ENCODE measurements around the gene MKLN1.
"Not testable (repeated sequence)": the region's sequence is repeated elsewhere in the genome, so short reads cannot be mapped to it uniquely, and the experiment has no call there.

The MKLN1 gene

DNA sequence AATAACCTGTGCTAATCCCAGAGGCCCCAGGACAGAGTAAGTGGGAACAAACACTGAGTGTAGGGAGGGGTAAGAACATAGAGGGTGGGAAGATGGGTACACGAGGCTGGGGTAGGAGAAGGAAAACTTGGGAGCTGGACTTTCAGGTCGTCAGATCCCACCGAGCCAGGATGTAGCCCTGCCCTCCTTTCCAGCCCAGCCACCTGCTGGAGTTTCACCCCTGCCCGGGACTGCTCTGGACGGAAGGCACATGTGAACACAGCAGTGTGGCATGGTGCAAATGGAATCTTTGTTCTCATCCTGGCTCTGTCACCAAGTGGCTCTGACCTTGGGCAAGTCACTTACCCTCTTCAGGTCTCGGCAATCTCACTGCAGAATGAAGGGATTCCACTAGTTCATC lies 176.0 kb downstream of the MKLN1 start:
- DNase-seq = no peak

DNA sequence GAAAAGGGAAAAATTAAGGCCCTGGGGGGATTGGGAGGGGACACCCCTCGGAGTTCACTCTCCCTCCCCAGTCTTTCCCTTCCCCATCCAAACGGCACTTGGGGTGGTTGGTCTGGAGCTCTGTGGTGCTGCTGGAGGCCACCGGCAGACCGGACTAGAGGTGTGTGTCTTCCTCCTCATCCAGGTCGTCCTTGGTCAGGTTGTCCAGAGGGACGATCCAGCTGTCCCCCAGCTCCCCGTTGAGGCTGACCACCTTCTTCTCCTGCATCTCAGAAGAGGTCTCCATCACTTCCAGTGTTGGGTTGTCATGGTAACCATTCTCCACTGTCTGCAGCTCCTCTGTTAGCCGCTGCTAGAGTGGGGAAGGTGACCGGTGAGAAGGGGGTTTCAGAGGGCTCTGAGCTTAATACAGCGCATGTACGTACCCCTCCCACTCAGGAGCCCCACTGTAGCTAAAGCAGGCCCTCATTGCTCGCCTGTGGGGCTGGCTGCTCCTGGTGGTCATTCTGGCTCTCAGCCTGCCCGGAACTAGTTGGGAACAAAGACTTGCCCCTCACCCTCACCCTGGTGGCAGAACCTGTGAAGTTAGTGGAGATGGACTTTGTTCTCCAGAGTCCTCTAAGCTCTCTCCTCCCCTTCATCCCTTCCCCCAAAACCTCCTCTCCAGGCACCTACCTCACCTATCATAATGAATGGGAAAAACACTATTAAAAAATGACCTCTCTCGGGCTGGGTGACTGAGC lies 176.7 kb downstream of the MKLN1 start:
- DNase-seq = no peak

DNA sequence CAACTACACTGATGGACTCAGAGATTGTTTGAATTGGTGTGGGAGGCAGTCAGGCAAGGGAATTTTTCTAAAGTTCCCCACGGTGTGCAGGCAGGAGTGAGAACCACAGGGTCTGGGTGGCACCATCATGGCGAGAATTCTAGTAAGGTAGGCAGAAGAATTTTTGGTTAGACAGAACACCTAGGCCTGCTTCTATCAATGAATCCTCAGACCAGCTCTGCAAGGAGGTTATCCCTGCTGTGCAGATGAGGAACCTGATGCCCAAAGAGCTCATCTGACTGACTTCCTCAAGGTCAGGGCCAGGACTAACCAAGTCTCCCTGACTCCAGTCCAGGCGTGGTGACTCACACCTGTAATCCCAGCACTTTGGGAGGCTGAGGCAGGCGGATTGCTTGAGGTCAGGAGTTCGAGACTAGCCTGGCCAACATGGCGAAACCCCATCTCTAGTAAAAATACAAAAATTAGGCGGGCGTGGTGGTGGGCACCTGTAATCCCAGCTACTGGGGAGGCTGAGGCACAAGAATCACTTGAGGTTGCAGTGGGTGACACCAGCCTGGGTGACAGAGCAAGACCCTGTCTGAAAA lies 177.5 kb downstream of the MKLN1 start:
- DNase-seq = not testable (repeated sequence)

- no peak for DNase-seq
Measured at GRCh38 chr7:131505636-131506557, 178.2 kb downstream of the MKLN1 start.

DNA sequence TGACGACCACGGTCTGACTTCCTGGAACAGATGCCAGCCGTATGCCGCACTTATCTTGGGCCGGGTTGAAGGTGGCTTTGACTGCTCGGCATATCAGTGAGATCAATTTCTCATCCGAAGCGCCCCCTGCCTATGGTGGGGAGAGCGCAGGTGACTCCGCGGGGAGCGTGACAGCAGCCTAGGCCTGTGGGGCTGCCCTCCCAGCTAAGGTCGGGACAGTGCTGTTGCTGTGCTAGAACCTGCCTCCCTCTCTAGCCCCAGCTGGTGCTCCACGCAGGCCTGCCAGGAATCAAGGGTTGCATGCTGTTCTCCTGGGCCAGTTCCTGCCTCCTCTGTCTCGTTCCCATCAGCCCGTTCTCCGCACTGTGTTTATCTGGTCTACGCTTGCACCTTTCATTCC lies 178.9 kb downstream of the MKLN1 start:
- no peak for DNase-seq

DNA sequence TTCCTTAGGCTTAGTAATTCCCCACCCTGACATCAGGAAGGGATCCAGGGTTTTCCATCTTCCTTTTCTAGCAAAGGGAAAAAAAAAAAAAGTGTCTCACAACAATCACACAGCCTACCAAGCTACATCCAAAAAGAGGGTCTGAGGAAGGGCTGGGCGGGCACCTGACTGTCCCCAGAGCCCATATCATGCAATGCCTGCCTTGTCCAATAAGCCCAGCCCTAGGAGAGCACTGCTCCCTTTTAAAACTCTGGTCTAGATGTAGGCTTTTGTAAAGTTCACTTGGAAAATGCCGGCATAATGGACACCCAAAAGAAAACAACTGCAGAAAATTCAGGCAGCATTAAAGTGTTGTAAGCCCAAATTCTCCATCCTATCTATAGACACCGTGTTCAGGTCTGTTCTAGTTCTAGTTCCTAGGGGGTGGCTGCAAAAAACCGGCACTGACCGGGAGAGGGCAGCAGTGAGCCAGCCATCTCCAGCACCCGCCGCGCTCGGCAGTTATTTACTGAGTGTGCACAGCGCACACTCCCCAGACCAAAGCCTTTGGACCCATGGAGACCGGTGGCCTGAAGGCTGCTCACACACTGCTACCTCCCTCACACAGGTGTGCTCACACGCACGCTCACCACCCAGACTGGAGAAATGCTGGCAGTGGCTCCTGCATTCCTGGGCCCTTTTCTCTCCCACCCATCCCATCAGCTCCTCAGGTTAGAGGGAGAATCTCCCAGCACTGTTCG lies 180.1 kb downstream of the MKLN1 start:
- DNase-seq = peak; percentile 59

DNA sequence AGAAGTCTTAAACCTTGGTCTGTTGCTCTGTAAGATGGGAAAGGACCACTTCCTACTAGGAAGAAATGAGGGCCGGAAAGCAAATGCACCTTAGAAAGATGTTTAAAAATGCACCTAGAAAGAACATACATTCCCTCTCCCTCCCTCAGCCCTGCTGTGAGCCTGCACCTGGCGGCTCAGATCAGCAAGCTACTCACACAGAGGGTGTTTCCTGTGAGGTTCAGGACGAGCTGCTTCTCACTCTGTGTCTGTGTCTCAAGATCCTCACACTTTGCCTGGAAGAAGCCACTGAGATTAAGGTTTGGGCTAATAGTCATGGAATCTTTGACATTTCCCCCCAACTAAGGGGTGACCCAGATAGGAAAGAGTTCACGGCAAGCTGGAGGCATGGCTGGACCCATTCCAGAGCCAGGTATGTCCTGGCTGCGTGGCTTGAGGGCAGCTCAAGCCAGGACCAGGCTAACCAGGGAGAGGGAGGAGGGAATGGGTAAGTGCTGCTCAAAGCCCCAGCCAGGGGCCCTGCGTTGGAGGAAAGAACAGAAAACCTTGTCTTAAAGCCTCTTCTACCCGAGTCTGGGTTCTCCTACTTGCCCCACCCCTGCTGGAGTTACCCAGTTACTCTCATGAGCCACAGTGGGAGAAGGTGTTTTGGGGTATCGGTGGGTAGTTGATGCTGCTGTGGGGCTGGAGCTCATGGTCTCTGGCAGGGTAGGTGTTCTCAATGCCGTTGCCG lies 181.2 kb downstream of the MKLN1 start:
- no peak for DNase-seq

DNA sequence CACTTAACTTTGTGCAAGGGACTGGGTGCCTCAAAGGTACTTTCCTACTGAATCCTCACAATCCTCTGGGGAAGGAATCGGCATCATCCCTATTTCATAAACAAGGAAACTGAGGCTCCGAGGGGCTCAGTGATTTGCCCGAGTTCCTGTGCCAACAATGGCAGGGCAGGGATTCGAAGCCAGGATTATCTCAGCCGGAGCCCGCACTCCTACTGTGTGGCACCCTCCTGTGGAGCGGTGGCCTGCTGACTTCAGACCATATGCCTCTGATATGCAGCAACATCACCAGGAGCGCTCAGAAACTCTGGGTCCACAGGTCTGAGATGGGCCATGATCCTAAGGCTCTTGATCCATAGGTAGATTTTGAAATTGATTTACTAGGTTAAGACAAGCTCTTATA lies 182.1 kb downstream of the MKLN1 start:
- DNase-seq = no peak

GRCh38 chr7:131511071-131511470 lies 183.4 kb downstream of the MKLN1 start:
- DNase-seq = no peak

GRCh38 chr7:131511774-131512535 lies 184.3 kb downstream of the MKLN1 start:
- no peak for DNase-seq

- peak; percentile 89 for DNase-seq
Measured at GRCh38 chr7:131513245-131514061, 185.8 kb downstream of the MKLN1 start.

GRCh38 chr7:131515471-131515870 lies 187.8 kb downstream of the MKLN1 start:
- not testable (repeated sequence) for DNase-seq

DNA sequence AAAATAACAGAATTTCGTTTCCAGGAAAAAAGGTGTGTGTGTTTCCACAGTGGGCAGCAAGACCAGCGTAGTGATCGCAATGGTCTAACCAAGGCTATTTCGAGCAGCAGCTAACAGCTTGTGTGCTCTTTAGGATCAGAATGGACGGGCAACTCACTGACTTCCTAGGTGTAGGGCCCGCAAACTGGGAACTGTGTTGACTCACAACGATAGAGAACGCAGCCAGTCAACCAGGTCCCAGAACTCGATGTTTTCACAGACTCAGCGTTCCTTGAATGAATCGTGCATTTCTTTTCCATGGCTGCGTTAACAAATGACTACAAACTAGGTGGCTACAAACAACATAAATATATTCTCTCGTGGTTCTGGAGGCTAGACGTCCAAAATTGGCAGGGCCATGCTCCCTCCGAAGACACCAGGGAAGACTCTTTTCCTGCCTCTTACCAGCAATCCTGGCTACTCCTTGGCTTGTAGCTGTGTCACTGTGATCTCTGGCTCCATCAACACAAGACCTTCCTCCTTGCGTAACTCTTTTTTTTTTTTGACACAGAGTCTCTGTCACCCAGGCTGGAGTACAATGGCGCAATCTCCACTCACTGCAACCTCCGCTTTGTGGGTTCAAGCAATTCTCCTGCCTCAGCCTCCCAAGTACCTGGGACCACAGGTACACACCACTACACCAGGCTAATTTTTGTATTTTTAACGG lies 189.7 kb downstream of the MKLN1 start:
- DNase-seq = no peak

DNA sequence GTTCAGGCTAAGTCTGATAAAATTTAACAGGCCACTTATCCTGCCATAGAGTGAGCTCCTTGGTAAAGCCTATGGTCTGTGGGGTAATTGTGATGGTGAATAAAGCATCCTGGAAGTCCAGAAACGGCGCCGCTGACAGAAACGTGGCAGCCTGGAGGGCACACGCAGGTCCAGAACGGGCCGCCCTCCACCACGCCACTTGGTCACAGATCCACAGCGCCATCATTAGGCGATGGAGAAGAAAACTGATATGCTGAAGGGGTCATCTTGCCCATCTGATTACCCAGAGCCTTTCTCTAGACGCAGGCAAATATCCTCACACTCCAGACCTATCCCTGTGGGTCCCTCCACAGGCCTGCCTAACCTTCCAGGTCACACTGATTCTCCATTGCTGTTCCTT lies 190.9 kb downstream of the MKLN1 start:
- no peak for DNase-seq

DNA sequence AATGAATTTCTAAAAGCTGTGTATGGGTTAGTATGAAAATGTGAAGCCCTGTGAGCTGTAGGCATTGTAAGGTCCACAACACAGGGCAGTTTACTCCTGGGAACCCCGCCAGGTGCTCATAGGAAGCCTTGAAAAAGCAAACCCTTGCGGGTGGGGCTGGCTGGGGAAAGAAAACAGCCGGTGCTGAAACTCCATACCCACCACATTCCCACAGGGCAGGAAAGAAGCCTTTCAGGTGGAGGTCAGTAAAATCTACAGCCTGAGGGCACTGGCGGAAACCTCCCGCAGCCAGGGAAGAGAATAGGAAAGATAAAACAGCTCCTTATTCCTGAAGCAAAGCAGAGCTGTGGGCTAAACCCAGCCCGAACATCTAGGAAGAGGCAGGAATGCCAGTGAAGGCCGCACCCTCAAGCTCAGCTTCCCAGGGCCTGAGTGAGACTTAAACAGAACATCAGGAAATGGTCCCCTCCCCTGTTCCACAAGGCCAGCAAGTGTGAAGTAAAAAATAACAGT lies 194.0 kb downstream of the MKLN1 start:
- DNase-seq = peak; percentile 2

DNA sequence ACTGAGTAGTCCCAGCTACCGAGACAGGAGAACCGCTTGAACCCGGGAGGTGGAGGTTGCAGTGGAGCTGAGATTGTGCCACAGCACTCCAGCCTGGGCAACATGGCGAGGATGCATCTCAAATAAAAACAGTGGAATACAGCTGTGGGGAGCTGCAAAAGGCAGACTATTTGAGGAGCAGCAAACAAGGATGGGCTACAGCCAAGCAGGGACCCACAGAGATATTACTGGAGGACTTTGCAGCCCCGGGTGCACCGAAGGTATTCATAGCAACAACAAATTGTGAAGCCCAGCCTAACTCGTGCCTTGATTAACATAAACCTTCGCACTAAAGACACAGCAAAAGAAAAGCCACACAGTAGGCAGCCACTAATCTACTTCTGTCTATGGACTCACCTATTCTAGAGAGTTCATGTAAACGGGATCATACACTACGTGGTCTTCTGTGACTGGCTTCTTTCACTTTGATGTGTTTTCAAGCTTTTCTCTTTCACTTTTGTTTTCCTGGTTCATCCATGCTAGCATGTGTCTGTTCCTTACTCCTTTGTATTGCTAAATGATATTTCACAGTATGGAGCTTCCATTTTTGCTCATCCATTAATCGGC lies 194.8 kb downstream of the MKLN1 start:
- DNase-seq = no peak

DNA sequence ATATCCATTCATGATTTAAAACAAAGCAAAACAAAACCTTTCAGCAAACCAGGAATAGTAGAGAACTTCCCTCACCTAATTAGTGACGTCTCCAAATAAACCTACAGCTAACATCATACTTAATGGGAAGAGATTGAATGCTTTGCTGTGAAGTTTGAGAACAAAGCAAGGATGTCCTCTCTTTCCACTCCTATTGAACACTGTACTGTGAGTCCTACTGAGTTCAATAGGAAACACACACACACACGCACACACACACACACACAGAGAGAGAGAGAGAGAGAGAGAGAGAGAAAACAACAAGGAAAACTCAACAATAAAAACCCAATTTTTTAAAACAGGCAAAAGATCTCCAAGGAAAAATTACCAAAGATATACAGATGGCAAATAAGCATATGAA lies 196.4 kb downstream of the MKLN1 start:
- no peak for DNase-seq

GRCh38 chr7:131524703-131525102 lies 197.0 kb downstream of the MKLN1 start:
- DNase-seq = no peak

GRCh38 chr7:131525820-131526219 lies 198.1 kb downstream of the MKLN1 start:
- no peak for DNase-seq

Measured in NCI-H1105 (cell line).